ENCODE results near the gene GBF1.
A peak's percentile ranks its signal among the peaks of the same experiment; 100 is the strongest.

GBF1 gene

DNA sequence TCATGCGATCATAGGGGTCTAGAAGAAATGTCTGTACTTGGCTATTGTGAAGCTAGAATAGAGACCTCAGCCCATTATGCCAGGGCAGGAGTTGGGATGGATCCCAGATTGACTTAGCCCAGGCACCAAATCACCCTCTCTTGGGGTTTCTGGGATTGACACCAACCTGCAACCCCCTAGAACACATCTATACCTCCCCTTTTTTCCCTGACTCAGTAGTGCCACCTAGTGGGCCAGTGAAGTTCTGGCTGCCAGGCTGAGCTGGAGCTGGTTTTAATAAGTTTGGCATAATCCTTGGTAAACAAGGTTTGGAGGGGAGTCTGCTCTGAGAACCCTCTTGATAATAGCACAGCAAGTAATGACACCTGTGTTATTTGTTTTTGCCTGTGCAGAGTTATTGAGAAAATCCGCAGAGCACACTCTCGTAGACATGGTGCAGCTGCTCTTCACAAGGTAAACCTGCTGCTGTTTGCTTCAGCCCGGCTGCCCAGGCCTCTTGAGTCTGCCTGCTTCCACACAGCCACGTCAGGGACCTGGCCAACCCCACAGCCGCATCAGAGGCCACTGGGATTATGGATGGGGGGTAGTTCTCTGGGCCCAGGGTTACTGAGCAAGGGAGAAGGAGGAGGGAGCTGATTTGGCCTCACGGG lies 106.9 kb downstream of the GBF1 start:
- peak; percentile 42 for DNase-seq (ENCODE audit: low read depth)

DNA sequence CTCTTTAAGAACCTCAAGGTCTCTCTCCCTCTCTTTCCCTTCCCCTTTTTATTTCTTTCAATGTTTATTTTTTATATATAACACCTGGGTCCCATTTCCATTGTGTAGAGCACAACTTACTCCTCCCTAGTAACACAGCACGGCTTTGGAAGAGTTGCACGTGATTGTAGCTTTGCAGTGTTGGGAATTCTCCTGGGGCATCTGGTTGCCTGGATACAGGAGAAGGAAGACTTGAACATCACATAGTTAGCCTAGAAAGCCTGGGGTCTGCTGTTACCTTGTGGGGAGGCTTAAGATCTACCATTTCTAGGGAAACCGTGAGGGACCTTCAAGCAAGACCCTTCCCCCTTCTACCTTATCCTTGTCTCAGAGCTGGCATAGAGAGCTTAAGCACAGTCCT lies 109.1 kb downstream of the GBF1 start:
- DNase-seq (ENCODE audit: low read depth), result no peak

DNA sequence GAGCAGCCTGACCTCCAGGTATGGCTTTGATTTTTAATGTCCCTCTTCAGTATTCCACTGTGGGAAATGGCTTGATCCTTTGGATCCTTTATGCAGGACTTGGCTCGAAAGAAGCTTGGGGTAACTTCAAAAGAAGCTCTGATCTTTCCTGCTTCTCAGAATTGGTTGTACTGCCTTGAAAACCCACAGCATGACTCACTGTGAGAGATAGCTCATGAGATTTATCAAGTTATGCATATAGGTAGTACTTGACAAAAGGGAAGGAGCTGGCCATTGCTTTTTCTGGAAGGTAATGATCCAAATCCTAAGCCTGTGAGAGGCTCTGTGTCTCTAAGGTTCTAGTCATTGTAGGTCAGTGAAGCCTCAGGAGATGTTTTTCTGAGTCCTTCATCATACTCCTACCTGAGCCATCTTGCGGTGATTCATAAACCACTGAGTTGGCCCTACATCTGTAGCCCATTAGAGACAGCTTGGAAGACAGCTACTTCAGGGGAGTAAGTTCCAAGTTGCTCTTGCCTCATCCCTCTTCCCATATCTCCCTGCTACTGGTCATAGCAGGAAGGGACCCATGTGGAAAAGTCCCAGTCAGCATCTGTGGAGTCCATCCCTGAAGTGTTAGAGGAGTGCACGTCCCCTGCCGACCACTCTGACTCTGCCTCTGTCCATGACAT lies 113.5 kb downstream of the GBF1 start:
- peak; percentile 44 for DNase-seq (ENCODE audit: low read depth)

DNA sequence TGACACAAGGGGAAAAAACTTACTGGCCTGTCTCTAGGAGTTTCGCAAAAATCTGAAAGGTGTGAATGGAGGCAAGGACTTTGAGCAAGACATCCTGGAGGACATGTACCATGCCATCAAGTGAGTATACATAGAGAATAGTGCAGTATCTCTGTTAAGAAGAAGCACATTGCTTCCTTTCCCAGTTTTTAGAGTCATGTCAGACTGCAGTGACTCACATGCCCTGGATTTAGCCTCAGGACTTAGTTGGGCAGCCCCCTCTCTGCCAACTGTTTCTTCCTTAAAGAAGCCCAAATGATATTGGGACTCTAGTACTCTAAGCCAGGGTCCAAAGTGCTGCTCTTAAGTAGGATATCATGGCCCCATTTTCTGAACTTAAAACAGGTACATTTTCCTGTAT lies 122.1 kb downstream of the GBF1 start:
- no peak for DNase-seq (ENCODE audit: low read depth)

DNA sequence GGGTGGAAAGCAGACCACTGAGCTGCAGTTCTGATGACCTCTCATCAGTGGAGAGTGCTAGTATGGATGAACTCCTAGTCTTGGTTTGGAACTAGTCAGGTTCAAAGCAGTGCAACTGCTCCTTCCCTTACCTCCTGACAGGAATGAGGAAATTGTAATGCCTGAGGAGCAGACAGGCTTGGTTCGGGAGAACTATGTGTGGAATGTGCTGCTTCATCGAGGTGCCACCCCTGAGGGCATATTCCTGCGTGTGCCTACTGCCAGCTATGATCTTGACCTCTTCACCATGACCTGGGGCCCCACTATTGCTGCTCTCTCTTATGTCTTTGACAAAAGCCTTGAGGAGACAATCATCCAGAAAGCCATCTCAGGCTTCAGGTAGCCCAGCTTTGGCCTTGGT lies 122.7 kb downstream of the GBF1 start:
- no peak for DNase-seq (ENCODE audit: low read depth)

DNA sequence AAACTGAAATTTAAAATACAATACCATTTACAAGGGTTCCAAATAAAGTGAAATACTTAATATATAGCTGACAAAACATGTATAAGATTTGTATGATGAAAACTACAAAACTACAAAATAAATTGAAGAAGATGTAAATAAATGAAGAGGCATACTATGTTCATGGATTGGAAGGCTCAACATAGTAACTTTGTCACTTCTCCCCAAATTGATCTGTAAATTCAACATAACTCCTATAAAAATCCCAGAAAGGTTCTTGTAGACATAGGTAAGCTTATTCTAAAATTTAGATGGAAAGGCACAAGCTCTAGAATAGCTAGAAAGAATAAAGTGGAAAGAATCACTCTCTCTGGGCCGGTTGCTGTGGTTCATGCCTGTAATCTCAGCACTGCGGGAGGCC lies 126.0 kb downstream of the GBF1 start:
- DNase-seq (ENCODE audit: low read depth), result no peak

DNA sequence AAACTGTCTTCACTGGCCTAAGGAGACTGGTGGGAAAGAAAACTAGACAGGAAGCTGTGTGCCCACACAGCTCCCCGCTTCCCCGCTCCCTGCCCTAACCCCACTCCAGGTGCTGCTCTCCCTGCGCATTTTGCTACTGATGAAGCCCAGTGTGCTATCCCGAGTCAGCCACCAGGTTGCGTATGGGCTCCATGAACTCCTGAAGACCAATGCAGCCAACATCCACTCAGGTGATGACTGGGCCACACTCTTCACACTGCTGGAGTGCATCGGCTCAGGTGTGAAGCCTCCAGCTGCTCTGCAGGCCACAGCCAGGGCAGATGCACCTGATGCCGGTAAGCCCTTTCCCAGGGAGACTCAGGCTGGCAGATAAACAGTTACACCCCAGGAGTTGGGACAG lies 129.9 kb downstream of the GBF1 start:
- DNase-seq (ENCODE audit: low read depth), result peak; percentile 3

DNA sequence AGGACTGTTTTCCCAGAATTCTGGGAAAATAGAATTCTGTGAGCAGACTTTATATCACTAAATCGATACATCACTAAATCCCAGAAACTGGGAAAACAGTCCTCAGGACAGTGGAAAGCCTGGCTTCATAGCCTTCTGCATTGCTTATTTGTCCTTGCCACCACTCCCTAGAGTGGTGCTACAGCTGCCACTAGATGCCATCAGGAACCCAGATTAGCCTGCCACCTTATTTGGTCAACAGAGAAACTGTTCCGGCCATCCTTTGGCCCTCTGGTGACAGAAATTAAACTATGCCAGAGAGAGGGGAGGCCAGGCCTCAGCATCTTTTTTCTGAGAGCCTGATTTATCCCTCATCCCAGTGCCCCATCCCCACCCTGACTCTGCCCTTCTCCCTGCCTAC lies 130.5 kb downstream of the GBF1 start:
- DNase-seq (ENCODE audit: low read depth), result no peak

DNA sequence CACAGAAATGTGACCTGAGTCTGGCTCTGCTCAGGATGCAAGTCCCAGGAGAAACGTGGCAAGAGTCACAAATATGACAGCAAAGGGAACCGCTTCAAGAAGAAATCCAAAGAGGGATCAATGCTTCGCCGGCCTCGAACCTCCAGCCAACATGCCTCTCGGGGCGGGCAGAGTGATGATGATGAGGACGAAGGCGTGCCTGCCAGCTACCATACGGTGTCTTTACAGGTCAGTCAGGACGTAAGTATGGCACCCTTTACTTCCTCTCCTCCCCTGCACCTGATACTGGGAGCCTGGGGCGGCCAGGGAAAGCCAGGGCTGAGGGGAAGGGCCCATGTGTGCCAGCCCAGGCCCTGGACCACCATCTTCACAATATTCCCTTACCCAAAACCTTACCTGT lies 131.6 kb downstream of the GBF1 start:
- no peak for DNase-seq (ENCODE audit: low read depth)

DNA sequence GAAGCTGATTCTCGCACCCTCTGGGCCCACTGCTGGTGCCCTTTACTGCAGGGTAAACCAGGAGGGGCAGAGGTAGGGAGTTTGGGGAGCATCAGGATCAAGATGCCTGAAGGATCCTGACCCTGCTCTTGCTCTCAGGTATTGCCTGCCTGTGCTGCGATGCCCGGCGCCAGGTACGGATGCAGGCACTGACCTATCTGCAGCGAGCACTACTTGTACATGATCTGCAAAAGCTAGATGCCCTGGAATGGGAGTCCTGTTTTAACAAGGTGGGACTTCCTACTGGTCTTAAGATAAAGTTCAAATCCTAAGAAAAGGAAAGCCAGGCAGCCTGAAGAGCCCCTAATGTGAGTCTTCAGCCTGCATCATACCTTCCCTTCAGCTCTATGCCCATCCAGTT lies 134.1 kb downstream of the GBF1 start:
- no peak for DNase-seq (ENCODE audit: low read depth)

DNA sequence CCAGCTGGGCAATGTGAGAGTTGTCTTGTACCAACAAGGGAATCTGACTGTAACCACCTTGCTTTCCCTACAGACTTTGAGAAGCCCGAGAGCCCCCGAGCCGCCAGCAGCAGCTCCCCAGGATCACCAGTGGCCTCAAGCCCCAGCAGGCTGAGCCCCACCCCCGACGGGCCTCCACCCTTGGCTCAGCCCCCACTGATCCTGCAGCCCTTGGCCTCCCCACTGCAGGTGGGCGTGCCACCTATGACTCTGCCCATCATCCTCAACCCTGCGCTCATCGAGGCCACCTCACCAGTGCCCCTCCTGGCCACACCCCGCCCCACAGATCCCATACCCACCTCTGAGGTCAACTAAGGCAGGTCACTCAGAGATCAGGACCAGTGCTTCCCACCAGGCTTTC lies 136.7 kb downstream of the GBF1 start:
- DNase-seq (ENCODE audit: low read depth), result no peak

DNA sequence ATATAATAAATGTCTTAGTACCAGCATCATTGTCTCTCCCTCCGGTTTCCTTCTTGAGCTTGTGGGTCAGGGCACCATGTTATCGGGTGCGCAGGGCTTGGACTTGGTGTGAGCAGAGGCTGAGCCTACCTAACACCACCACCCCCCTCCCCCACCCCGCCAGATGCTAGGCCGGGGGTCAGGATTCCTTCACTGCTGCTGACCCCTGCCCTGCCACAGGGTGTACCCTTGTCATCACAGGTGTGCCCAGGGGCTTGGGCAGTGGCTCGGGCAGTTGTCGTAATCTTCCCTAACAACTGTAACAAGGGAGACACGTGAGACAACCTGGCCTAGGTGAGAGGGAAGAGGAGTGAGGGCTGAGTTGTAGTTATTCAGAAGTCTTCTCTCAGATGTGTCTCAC lies 137.5 kb downstream of the GBF1 start:
- DNase-seq (ENCODE audit: low read depth), result no peak

DNA sequence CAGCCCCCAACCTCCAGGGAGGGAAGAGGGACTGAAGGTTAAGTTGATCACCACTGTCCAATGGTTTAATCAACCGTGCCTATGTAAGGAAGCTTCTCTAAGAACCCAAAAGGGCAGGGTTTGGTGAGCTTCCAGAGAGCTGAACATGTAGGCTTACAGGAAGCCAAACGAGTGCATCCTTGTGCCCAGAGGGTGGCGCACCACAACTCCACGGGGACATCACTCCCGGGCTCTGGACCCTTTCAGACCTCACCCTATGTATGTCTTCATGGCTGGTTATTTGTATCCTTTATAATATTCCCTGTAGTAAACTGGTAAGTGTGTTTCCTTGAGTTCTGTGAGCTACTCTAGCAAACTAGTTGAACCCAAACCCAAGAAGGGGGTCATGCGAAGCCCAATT lies 138.7 kb downstream of the GBF1 start:
- peak; percentile 33 for DNase-seq (ENCODE audit: low read depth)

DNA sequence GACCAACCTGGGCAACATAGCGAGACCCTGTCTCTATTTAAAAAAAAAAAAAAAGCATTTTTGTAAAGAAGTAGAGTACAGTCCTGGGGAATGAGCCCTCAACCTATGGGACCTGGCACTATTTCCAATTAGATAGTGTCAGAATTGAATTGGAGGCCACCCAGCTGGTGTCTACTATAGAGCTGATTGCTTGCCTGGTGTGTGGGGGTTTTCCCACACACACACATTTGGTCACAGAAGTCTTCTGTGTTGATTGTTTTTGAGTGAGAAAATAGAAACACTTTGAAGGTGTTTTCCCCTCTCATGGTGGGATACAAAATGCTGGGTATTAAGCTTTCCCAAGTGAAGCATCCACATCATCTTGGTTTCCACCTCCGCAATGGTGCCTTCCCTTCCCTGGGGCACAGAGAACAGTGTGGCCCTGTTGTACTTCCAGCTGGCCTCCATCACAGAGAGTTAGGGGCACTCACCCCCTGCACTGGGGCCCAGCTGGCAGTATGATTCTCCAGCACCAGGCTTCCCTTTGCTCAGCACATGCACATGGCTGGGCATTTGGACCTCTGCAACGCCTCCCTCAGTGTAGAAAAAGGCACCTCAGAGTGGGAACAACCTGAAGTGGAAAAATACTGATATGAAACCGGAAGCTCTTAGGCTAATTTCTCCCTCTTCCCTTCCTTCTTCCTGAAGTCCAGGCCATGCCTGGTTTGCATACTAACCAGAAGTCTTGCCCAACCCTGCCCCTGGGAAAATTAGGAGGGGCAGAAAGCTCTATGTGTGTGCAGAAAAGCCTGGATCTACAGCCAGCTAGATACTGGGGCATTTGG lies 139.5 kb downstream of the GBF1 start:
- peak; percentile 75 for DNase-seq (ENCODE audit: low read depth)

DNA sequence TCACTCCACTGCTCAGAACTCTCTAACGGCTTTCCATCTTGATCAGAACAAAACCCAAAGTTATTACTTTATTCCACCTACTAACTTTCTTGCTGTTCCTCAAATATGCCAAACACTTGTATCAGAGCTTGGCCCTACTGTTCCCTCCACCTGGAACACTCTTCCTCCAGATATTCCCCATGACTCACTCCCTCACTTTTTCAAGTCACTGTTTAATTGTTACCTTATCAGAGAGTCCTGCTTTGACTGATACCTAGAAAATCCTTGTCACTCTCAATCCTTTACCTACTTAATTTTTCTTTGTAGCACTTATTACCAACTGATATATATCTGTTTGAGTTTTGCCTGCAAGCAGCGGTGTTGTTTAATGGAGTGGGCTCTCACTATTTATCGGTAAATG lies 144.6 kb downstream of the GBF1 start:
- DNase-seq (ENCODE audit: low read depth), result no peak

DNA sequence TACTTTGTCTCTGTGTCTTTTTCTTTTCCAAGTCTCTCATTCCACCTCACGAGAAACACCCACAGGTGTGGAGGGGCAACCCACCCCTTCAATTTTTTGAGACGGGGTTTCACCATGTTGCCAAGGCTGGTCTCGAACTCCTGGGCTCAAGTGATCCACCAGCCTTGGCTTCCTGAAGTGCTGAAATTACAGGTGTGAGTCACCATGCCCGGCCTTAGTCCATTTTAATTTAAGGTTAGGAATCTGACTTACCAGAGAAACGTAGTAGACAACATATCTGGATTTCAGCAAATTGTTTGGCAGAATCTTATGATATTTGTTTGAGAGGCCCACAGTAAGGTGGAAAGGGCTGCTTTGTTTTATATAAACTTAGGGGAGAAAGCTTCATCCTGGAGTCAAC lies 147.0 kb downstream of the GBF1 start:
- no peak for DNase-seq (ENCODE audit: low read depth)

DNA sequence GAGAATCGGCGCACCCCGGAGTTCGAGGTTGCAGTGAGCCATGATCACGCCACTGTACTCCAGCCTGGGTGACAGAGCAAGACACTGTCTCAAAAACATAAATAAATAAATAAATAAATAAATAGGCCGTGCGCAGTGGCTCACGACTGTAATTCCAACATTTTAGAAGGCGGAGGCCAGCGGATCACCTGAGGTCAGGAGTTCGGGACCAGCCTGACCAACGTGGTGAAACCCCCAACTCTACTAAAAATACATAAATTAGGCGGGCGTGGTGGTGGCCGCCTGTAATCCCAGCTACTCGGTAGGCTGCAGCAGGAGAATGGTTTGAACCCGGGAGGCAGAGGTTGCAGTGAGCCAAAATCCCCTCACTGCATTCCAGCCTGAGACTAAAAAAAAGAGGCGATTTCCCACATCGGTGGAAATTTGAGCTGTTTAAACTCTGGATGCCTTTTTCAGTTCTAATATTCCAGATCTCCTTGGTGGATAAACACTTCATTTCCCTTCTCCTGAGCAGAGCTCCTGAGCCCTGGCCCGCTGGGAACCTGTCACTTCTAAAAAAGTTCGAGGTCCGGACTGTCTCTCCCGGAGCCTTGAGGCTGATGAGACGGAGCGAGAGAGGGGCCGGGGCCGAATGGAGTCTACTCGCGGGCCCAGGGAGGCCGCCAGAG lies 148.2 kb downstream of the GBF1 start:
- DNase-seq (ENCODE audit: low read depth), result no peak

DNA sequence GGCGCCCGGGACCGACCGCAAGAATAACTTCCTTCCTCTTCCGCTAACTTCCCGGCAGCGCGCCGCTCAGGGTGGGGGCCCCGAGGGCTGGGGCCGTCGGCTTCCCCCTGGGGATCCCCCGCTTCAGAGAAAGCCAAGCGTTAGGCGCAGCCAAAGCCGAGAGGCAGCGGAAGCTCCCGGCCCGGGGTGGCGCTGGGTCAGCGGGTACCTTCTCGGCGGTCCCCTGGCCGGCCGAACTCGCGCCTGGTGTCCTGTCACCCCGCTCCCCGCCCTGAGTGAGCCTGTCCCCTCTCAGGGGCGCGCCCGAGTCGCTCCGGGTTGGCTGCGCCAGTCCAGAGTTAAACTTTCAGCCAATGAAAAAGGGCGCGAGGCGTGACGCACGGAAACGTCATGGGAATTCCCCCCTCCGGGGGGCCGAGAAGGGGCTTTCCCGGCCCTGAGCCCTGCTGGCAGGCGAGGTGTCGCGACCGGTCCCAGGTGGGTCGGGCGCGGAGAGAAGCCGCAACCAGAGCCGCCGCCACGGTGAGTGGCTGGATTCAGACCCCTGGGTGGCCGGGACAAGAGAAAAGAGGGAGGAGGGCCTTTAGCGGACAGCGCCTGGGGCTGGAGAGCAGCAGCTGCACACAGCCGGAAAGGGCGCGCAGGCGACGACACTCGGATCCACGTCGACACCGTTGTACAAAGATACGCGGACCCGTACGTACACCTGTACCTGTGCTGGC lies 148.9 kb downstream of the GBF1 start:
- peak; percentile 81 for DNase-seq (ENCODE audit: low read depth)

DNA sequence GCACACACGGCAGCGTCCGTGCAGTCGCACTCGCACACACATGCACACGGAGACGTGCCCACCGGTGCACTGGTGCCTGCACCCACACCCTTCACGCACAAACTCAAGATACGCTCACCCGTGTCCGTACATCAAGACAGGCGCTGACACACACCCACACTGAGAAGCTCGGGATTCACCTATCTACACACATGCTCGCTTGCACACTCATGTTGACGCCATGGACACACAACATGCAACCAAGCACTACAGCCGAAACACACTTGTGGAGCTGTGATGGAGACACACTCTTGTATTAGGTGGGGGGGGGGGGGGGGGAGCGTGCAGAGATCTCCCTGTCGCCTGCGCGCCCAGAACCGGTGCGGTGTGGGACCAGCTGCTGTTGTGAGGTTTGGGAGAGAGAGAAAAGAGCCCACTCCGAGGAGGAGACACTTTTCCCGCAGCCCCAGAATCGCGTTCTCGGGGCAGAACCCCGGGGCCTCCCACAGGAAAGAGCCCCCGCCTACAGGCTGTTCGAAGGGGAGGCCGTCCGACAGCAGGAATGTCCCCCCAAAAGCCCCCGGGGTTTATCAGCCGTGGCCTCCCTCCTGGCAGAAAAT lies 149.6 kb downstream of the GBF1 start:
- peak; percentile 36 for DNase-seq (ENCODE audit: low read depth)

DNA sequence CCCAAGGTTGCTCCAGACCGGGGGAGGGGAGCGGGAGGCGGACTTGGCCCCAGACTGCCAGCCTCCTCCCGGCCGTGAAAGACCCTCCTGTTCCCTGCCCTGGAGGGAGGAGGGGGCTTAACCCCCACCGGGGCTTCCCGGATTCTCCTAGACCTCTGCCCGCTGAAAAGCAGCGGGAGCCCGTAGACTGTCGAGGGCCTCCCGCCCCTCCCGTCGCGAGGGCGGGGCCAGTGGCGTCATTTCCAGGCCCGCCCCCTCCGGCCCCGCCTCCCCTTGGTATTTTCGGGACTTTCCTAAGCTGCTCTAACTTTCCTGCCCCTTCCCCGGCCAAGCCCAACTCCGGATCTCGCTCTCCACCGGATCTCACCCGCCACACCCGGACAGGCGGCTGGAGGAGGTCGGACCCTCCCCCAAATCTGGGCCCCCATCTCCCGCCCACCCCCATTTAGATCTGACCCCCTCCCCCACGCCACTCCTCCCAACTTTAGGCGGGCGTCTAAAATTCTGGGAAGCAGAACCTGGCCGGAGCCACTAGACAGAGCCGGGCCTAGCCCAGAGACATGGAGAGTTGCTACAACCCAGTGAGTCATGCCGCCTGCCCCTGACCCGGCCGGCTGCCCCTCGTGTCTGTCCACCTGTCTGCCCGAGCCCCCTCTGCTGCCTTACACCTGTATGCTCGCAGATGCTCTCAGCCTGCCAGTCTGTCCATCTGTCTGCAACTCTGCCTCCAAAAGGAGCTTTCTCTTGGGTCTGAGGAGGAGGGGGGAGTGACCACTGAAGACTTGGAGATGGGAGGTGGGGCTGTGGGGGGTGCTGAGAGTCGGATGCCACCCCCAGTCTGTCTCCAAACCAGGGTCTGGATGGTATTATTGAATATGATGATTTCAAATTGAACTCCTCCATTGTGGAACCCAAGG lies 150.3 kb downstream of the GBF1 start, which contains the start of gene NFKB2:
TSS of gene NFKB2 (plus strand) at position 306 of the 917 bp plus-strand sequence. CDS start at position 561, 255 bp downstream.
- DNase-seq (ENCODE audit: low read depth), result peak; percentile 65

DNA sequence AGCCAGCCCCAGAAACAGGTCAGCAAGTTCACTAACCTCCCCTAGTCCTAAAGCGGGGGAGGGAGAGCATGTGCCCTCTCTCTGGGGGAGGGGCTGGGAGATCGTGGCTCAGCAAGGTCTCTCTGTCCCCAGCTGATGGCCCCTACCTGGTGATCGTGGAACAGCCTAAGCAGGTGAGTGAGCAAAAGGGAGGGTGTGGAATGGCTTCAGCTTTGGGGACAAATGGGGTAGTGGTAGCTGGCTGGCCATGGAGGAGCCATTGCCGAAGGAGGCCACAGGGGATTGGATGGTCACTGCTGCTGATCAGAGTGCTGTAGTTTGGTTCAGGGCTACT lies 151.0 kb downstream of the GBF1 start:
- no peak for DNase-seq (ENCODE audit: low read depth)

Data from amniotic epithelial cell (primary cell).